H1 (cell line): ENCODE results near the gene MAD2L1. TPM values are rescaled to one million over a fixed set of nuclear protein-coding genes. Genes with fewer than 3 reads are reported as not detected.

Experiments used
- CTCF ChIA-PET: fragments of 300-600 bp; sonication (Branson Sonifier 250); formaldehyde crosslinking; loops from one replicate; lab custom pipeline; 2021; ENCODE audit not compliant: partially characterized antibody; lab: Charles Lee
- POLR2A ChIA-PET: fragments of 300-600 bp; sonication (Branson Sonifier 250); formaldehyde crosslinking; loops from one replicate; lab custom pipeline; 2021; ENCODE audit warnings: inconsistent platforms; ENCODE audit not compliant: partially characterized antibody; lab: Charles Lee
- DNase-seq, 2 experiments: peaks; one replicate each; pipeline versions ENCODE4 v3.0.0 to v3.0.0-alpha.2; 2010 to 2022; ENCODE audit warnings: low spot score in 2 of 2, low read depth in 1 of 2, mixed read lengths in 1 of 2
- FAIRE-seq: peaks from 2 replicates; lab custom pipeline; 2011; peaks lifted over from hg19 to GRCh38; lab: Jason Lieb, UNC
- H2AFZ ChIP-seq: 2 replicates; pipeline ENCODE4 v1.8.1; 2012; ENCODE audit warnings: low read length, inconsistent platforms
- H2AK5ac ChIP-seq: 2 replicates; pipeline ENCODE4 v1.6.1; 2013; ENCODE audit warnings: low read depth, low read length
- H2BK120ac ChIP-seq: replicated peaks from 2 replicates; pipeline ENCODE3; 2013; ENCODE audit warnings: low read depth, low read length, inconsistent platforms
- H2BK12ac ChIP-seq: 2 replicates; pipeline ENCODE4 v1.6.1; 2013; ENCODE audit warnings: low read depth, low read length
- H2BK15ac ChIP-seq: 2 replicates; pipeline ENCODE4 v1.6.1; 2013; ENCODE audit warnings: low read length
- H2BK20ac ChIP-seq: 2 replicates; pipeline ENCODE4 v1.6.1; 2013; ENCODE audit warnings: low read length
- H2BK5ac ChIP-seq: 2 replicates; pipeline ENCODE4 v1.6.1; 2013; ENCODE audit warnings: low read depth, low read length
- H3K14ac ChIP-seq: 2 replicates; pipeline ENCODE4 v1.6.1; 2013; ENCODE audit warnings: inconsistent platforms; ENCODE audit not compliant: insufficient read length
- H3K18ac ChIP-seq: 2 replicates; pipeline ENCODE4 v1.6.1; 2013; ENCODE audit warnings: low read length; ENCODE audit errors: extremely low read depth
- H3K23ac ChIP-seq: 2 replicates; pipeline ENCODE4 v1.6.1; 2013; ENCODE audit warnings: inconsistent platforms; ENCODE audit not compliant: insufficient read length
- H3K23me2 ChIP-seq: 2 replicates; pipeline ENCODE4 v1.6.1; 2013; ENCODE audit warnings: low read depth, low read length
- H3K27ac ChIP-seq: 2 replicates; pipeline ENCODE4 v1.6.1; 2011; ENCODE audit warnings: low read depth, low read length, inconsistent platforms
- H3K27me3 ChIP-seq, 4 experiments: replicated peaks in 1 of 4; 1 replicate in 1 of 4; 2 replicates in 3 of 4; pipeline versions ENCODE4 v1.6.1 to v1.8.1; 2011 to 2013; ENCODE audit warnings: low read length in 3 of 4, mild to moderate bottlenecking in 3 of 4, inconsistent platforms in 2 of 4, mixed read lengths in 2 of 4, moderate library complexity in 1 of 4; ENCODE audit not compliant: control insufficient read depth in 3 of 4, insufficient read depth in 3 of 4; ENCODE audit errors: extremely low read depth in 1 of 4
- H3K36me3 ChIP-seq, 4 experiments: 2 replicates each; pipeline versions ENCODE4 v1.6.1 to v1.8.1; 2011 to 2013; ENCODE audit warnings: mild to moderate bottlenecking in 4 of 4, low read length in 3 of 4, moderate library complexity in 2 of 4, control low read depth in 1 of 4, inconsistent platforms in 1 of 4; ENCODE audit not compliant: insufficient read depth in 4 of 4, control insufficient read depth in 2 of 4
- H3K4ac ChIP-seq: replicated peaks from 2 replicates; pipeline ENCODE3; 2013; ENCODE audit warnings: low read length, low read depth, mixed read lengths, inconsistent platforms; ENCODE audit not compliant: insufficient read length
- H3K4me1 ChIP-seq, 4 experiments: replicated peaks in 1 of 4; 1 replicate in 1 of 4; 2 replicates in 3 of 4; pipeline versions ENCODE4 v1.6.1 to v1.8.1; 2011 to 2013; ENCODE audit warnings: low read length in 3 of 4, inconsistent platforms in 2 of 4, mixed read lengths in 1 of 4; ENCODE audit not compliant: insufficient read depth in 4 of 4, control insufficient read depth in 3 of 4
- H3K4me2 ChIP-seq, 2 experiments: 2 replicates each; pipeline versions ENCODE4 v1.6.1 to v1.8.1; 2011 to 2013; ENCODE audit warnings: low read depth in 2 of 2, low read length in 2 of 2, control low read depth in 1 of 2, inconsistent platforms in 1 of 2, mild to moderate bottlenecking in 1 of 2; ENCODE audit not compliant: insufficient read depth in 1 of 2
- H3K4me3 ChIP-seq, 4 experiments: fragments of 200-600, 300-600 bp in 1 of 4; sonication (generic), shearing (Covaris generic), sonication (Bioruptor Twin) in 1 of 4; 2 replicates each; pipeline versions ENCODE4 v1.5.1 to v1.8.1; 2011 to 2016; ENCODE audit warnings: low read length in 4 of 4, low read depth in 3 of 4, control low read depth in 2 of 4, inconsistent platforms in 2 of 4, mild to moderate bottlenecking in 2 of 4, mixed read lengths in 1 of 4, moderate library complexity in 1 of 4; ENCODE audit not compliant: insufficient read depth in 2 of 4; ENCODE audit errors: extremely low read depth in 1 of 4
- H3K56ac ChIP-seq: replicated peaks from 2 replicates; pipeline ENCODE3; 2013; ENCODE audit warnings: low read depth, mild to moderate bottlenecking, mixed read lengths, low read length, inconsistent platforms; ENCODE audit not compliant: insufficient read length
- H3K79me1 ChIP-seq: 2 replicates; pipeline ENCODE4 v1.6.1; 2013; ENCODE audit warnings: low read depth, low read length, control low read depth
- H3K79me2 ChIP-seq, 2 experiments: 2 replicates each; pipeline versions ENCODE4 v1.6.1 to v1.8.1; 2012 to 2013; ENCODE audit warnings: low read length in 2 of 2, mild to moderate bottlenecking in 2 of 2, inconsistent platforms in 1 of 2; ENCODE audit not compliant: insufficient read depth in 2 of 2, control insufficient read depth in 1 of 2
- H3K9ac ChIP-seq, 4 experiments: replicated peaks in 1 of 4; 1 replicate in 1 of 4; 2 replicates in 3 of 4; pipeline versions ENCODE4 v1.6.1 to v1.8.1; 2011 to 2013; ENCODE audit warnings: low read depth in 3 of 4, low read length in 3 of 4, control low read depth in 2 of 4, mild to moderate bottlenecking in 2 of 4, moderate library complexity in 2 of 4, inconsistent platforms in 1 of 4; ENCODE audit errors: extremely low read depth in 1 of 4
- H3K9me3 ChIP-seq, 2 experiments: 2 replicates each; pipeline versions ENCODE4 v1.6.1 to v1.8.1; 2012 to 2013; ENCODE audit warnings: mild to moderate bottlenecking in 2 of 2, moderate library complexity in 2 of 2, control low read depth in 1 of 2, inconsistent platforms in 1 of 2, low read depth in 1 of 2, low read length in 1 of 2, mixed read lengths in 1 of 2; ENCODE audit not compliant: insufficient read depth in 2 of 2
- H4K20me1 ChIP-seq, 2 experiments: replicated peaks in 1 of 2; 2 replicates each; pipeline versions ENCODE3 to v1.8.1; 2011 to 2013; ENCODE audit warnings: inconsistent platforms in 2 of 2, low read length in 2 of 2, mild to moderate bottlenecking in 1 of 2; ENCODE audit not compliant: insufficient read depth in 2 of 2, control insufficient read depth in 1 of 2
- H4K5ac ChIP-seq: 2 replicates; pipeline ENCODE4 v1.6.1; 2013; ENCODE audit warnings: low read length, low read depth, mixed read lengths, inconsistent platforms; ENCODE audit not compliant: insufficient read length
- H4K8ac ChIP-seq: 2 replicates; pipeline ENCODE4 v1.8.0; 2013; ENCODE audit warnings: mild to moderate bottlenecking, moderate library complexity, low read length, inconsistent platforms; ENCODE audit not compliant: insufficient read depth; ENCODE audit errors: extremely low read depth
- H4K91ac ChIP-seq: replicated peaks from 2 replicates; pipeline ENCODE3; 2013; ENCODE audit warnings: low read length, mixed read lengths, inconsistent platforms; ENCODE audit not compliant: insufficient read length
- ASH2L ChIP-seq: fragments of 200-600, 300-600 bp; sonication (generic); IDR thresholded peaks from one replicate; pipeline ENCODE4 v1.7.1; 2017; ENCODE audit warnings: low read length
- CBX5 ChIP-seq: fragments of 300-800, 300-1000 bp; sonication (generic); IDR thresholded peaks from 2 replicates; pipeline ENCODE4 v1.7.1; 2016; ENCODE audit warnings: antibody characterized with exemption, low read length, low read depth
- EP300 ChIP-seq, 2 experiments: IDR thresholded peaks; 1 replicate in 1 of 2; 2 replicates in 1 of 2; pipeline ENCODE4 v1.6.1; 2011 to 2012; ENCODE audit warnings: low read depth in 2 of 2, low read length in 2 of 2, mild to moderate bottlenecking in 2 of 2, borderline replicate concordance in 1 of 2, inconsistent platforms in 1 of 2, moderate library complexity in 1 of 2
- HDAC6 ChIP-seq: IDR thresholded peaks from one replicate; pipeline ENCODE4 v1.7.1; 2012; ENCODE audit warnings: low read depth, mild to moderate bottlenecking, inconsistent platforms, low read length, moderate library complexity
- JUN ChIP-seq: IDR thresholded peaks from 2 replicates; pipeline ENCODE4 v1.6.1; 2011; ENCODE audit warnings: low read depth, mild to moderate bottlenecking, improper control_type of control experiment, low read length
- KDM1A ChIP-seq: fragments of 200-600, 300-600 bp; sonication (generic); IDR thresholded peaks from 2 replicates; pipeline ENCODE4 v1.7.1; 2016; ENCODE audit warnings: mild to moderate bottlenecking, low read length, borderline replicate concordance
- RXRA ChIP-seq: IDR thresholded peaks from 2 replicates; pipeline ENCODE4 v1.6.1; 2011; ENCODE audit warnings: low read depth, mild to moderate bottlenecking, low read length, moderate library complexity; ENCODE audit not compliant: insufficient read depth
- TAF1 ChIP-seq: IDR thresholded peaks from 2 replicates; pipeline ENCODE4 v1.6.1; 2011; ENCODE audit warnings: mild to moderate bottlenecking, low read depth, low read length
- TEAD4 ChIP-seq: IDR thresholded peaks from 2 replicates; pipeline ENCODE4 v1.6.1; 2012; ENCODE audit warnings: low read depth, low read length, inconsistent platforms, mixed read lengths
- WGBS, 2 experiments: shearing (Covaris generic) in 1 of 2; methylation state at CpG; one replicate each; pipeline versions ENCODE4 v1.1.6 to v1.1.7; 2013 to 2015; ENCODE audit warnings: low lambda C conversion rate in 2 of 2, mixed read lengths in 2 of 2, inconsistent platforms in 1 of 2, low coverage in 1 of 2, missing lambda C conversion rate in 1 of 2; ENCODE audit not compliant: insufficient replicate concordance in 2 of 2, insufficient coverage in 1 of 2, insufficient read length in 1 of 2; ENCODE audit errors: extremely low coverage in 1 of 2, missing lambda C conversion rate in 1 of 2; 5-methylcytosine and 5-hydroxymethylcytosine counted together
- polyA plus RNA-seq, 7 experiments: library from polyadenylated mRNA; depleted of rRNA in 3 of 7; stranded (reverse) in 5 of 7; unstranded in 2 of 7; fragments of >200 nt in 5 of 7; fragments of 200-250 nt in 2 of 7; gene quantifications; 1 replicate in 5 of 7; 2 replicates in 1 of 7; 4 replicates in 1 of 7; pipeline versions ENCODE4 v1.2.1 to v1.2.3, GENCODE V29; 2011 to 2013; ENCODE audit warnings: missing spikeins in 2 of 7, mixed read lengths in 2 of 7
- total RNA-seq: library from RNA; stranded (reverse); fragmentation: NEBNext Ultra II Directional; extraction: Animal tissue kit (Norgen Biotek cat#: 25700); gene quantifications from 2 replicates; pipeline ENCODE4 v1.2.1, GENCODE V29; 2021

The MAD2L1 gene
- total and polyA plus RNA-seq, 2 of the 8 experiments (the other 6 are each of a cell fraction or from before 2014, with no cell fraction given): 51.1 to 88.1 TPM

DNA sequence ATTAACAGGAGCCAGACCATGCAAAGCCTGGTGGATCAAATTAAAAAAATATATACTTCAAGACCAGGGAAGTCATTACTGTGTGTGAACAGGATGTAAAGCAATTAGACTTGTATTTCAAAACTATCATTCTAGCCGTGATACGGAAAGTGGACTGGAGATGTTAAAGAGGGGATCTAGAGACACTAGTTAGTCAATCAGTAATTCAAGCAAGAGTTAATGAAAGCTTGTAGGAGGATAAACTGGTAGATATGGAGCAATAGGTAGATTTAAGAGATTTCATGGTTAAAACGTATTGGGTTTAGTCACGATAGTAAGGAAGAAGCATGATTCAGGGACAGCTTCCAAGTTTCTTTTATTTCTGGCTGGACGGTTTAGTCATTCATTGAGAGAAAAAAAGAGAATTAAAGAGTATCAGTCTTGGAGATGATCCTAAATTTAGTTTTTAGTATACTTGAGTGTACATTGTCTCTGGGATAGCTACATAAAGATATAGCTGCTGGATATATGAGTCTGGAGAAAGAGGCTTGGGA lies 3.9 kb downstream of the MAD2L1 start:
- no peak overlapping the region for H3K27ac ChIP-seq
- H3K27me3 ChIP-seq: no peaks in the 10 kb centered on the region
- H3K36me3 ChIP-seq: peaks cover 5 to 66% (median 30%) of the 10 kb centered on the region in 4 experiments; a peak in 6 of 8 replicates
- H3K14ac ChIP-seq: no peak overlapping the region
- peaks cover 4% of the 10 kb centered on the region; the same call in 1 of the 2 replicates for H3K23me2 ChIP-seq
- H4K8ac ChIP-seq: no peak overlapping the region
- no peak overlapping the region for H4K91ac ChIP-seq
- ChIA-PET CTCF (interaction anchor here (0.6 to 0.9 kb wide), 2 partner anchors 440 to 447 kb away, joined by 3 read pairs; no protein-coding TSS in a partner anchor), POLR2A (no interaction called here)
- H3K4me2 ChIP-seq: no peak overlapping the region
- H3K4ac ChIP-seq: no peak overlapping the region
- H3K79me2 ChIP-seq: peaks cover 5 to 53% of the 10 kb centered on the region in 2 experiments; a peak in 3 of 4 replicates
- H3K9me3 ChIP-seq: no peaks in the 10 kb centered on the region
- DNase-seq: no peak
- 85% methylated on average over 5 of the region's 5 CpGs; no CpG with 5 or more reads in 1 of the 2 experiments for WGBS, 2 experiments
- H2BK15ac ChIP-seq: no peak overlapping the region
- no peak overlapping the region for H3K23ac ChIP-seq
- no peak overlapping the region for H2BK5ac ChIP-seq
- H3K79me1 ChIP-seq: no peaks in the 10 kb centered on the region; the same call in 1 of the 2 replicates
- H3K9ac ChIP-seq: no peak overlapping the region
- peaks cover 2 to 6% of the 10 kb centered on the region in 2 experiments for H4K20me1 ChIP-seq
- no peak overlapping the region for H2BK20ac ChIP-seq
- H3K18ac ChIP-seq: no peak overlapping the region
- H3K4me1 ChIP-seq: peaks cover 0 to 6% (median 4%) of the 10 kb centered on the region in 4 experiments; a peak in 4 of 7 replicates
- H2BK120ac ChIP-seq: no peak overlapping the region
- no peak overlapping the region for H3K56ac ChIP-seq
- H4K5ac ChIP-seq: no peak overlapping the region
- no peak overlapping the region for H3K4me3 ChIP-seq
- no peak overlapping the region for H2AK5ac ChIP-seq
- no peak overlapping the region for H2AFZ ChIP-seq
- no peak for FAIRE-seq
- no peak overlapping the region for H2BK12ac ChIP-seq
- TF ChIP-seq CBX5: no peak
- TF ChIP-seq ASH2L: no peak
- no peak for TF ChIP-seq JUN
- TF ChIP-seq KDM1A: no peak
- no peak for TF ChIP-seq EP300 (IDR thresholded peaks at IDR 0.05; ENCODE audit: borderline replicate concordance in 1 of 2, low read depth in 2 of 2, low read length in 2 of 2)
- TF ChIP-seq TEAD4: no peak
- TF ChIP-seq RXRA: no peak
- TF ChIP-seq HDAC6: no peak
- TF ChIP-seq TAF1: no peak
